Activated naive CD4-positive, alpha-beta T cell treated with anti-CD3 and anti-CD28 coated beads, Interleukin-2, amount 10 ng/mL, durations not matched to agents 7 days and 5 days (primary cell): ENCODE measurements around the gene SUFU.

ENCODE experiments used
- CTCF ChIA-PET: fragments of 350-600 bp; sonication (Branson Sonifier 250); formaldehyde crosslinking; loops from one replicate; lab custom pipeline; 2021; ENCODE audit warnings: antibody characterized with exemption; lab: Charles Lee
- DNase-seq: peaks from one replicate; pipeline ENCODE4 v3.0.0-alpha.2; 2020
- H3K27ac Mint-ChIP-seq: one replicate; pipeline ENCODE4 v1.8.0; 2021; ENCODE audit warnings: mild to moderate bottlenecking, moderate library complexity, mixed read lengths
- H3K27me3 Mint-ChIP-seq: one replicate; pipeline ENCODE4 v1.8.0; 2021; ENCODE audit warnings: mild to moderate bottlenecking, mixed read lengths
- H3K36me3 Mint-ChIP-seq: one replicate; pipeline ENCODE4 v1.8.0; 2021; ENCODE audit warnings: mixed read lengths
- H3K4me1 Mint-ChIP-seq: one replicate; pipeline ENCODE4 v1.8.0; 2021; ENCODE audit warnings: mixed read lengths
- H3K4me3 Mint-ChIP-seq: one replicate; pipeline ENCODE4 v1.8.0; 2021; ENCODE audit warnings: mild to moderate bottlenecking, moderate library complexity, mixed read lengths
- H3K9me3 Mint-ChIP-seq: one replicate; pipeline ENCODE4 v1.8.0; 2021; ENCODE audit warnings: mixed read lengths

SUFU gene

DNA sequence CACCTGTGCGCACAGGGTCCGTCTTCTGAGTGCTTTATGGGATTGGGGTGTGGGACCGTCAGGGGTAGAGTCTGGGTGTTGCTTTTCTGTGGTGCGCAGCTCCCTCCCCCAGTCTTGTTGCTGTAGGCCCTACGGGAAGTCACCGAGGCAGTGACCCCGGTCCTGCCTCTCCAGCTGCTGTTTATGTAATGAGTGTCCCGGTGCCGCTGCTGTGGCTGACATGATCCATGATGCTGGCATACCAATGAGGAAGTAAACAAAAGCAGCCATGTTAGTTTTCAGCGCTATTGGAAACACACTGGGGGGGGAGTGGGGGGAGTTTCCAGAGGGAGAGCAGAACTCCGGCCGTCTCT, 141.6 kb downstream of the SUFU start:
- Mint-ChIP-seq H3K36me3 (peaks cover 10% of the 10 kb centered on the region), H3K27me3 (peaks cover 2% of the 10 kb centered on the region), H3K27ac (peak overlapping the region; percentile 96), H3K9me3 (no peaks in the 10 kb centered on the region), H3K4me3 (peak overlapping the region; percentile 92), H3K4me1 (peaks cover 49% of the 10 kb centered on the region)
- CTCF ChIA-PET: interaction anchor here (1.1 to 4.1 kb wide), 7 partner anchors 9 to 68 kb away, joined by 4 to 17 read pairs (median 6); partner anchors contain the start of genes ARL3 and SFXN2
- peak; percentile 66 for DNase-seq

DNA sequence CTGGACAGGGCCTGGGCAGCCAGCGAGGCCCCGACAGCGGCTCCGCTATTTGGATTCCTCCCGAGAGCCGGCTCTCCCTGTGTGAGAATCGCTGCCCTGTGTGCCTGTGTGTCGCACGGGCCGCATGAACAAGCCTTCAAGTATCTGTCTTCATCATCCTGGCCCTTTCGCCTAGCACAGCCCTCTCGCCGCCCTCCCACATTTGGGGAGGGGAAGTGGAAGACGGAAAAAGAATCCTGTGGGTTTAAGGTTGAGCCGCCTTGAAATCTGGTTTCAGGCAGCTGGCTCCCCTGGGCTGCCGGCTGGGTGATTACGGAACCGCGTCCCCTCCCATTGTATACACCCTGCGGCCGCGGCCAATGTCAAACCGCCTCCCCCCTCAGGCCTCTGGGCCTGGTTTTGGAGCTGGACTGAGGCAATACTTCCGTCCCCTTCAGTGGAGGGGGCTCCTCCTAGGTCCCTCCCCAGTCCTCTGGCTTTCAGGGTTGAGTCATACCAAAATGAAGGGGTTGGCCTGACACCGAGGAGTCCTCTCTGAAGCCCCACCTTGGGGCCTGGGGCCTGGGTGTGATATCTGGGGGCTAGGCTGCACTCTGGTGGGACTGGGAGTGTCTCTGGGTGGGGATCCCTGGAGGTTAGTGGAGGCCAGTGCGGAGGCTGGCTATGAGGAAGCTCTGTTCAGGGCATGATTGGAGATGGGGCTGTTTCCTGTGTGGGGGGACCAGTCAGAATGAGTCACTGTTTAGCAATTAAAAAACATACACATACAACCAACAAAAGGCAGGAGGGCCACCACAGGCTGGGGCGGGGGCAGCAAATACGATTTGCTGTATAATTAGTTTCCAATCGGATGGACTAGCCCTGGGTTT, 142.2 kb downstream of the SUFU start:
- Mint-ChIP-seq H3K27me3 (no peaks in the 10 kb centered on the region), H3K9me3 (no peaks in the 10 kb centered on the region), H3K27ac (peak overlapping the region; percentile 96), H3K4me1 (peaks cover 55% of the 10 kb centered on the region), H3K36me3 (peaks cover 10% of the 10 kb centered on the region), H3K4me3 (peak overlapping the region; percentile 92)
- peak; percentile 81 for DNase-seq
- CTCF ChIA-PET: interaction anchor here (0.6 to 4.1 kb wide), 7 partner anchors 10 to 68 kb away, joined by 3 to 17 read pairs (median 6); partner anchors contain the start of genes ARL3 and SFXN2

DNA sequence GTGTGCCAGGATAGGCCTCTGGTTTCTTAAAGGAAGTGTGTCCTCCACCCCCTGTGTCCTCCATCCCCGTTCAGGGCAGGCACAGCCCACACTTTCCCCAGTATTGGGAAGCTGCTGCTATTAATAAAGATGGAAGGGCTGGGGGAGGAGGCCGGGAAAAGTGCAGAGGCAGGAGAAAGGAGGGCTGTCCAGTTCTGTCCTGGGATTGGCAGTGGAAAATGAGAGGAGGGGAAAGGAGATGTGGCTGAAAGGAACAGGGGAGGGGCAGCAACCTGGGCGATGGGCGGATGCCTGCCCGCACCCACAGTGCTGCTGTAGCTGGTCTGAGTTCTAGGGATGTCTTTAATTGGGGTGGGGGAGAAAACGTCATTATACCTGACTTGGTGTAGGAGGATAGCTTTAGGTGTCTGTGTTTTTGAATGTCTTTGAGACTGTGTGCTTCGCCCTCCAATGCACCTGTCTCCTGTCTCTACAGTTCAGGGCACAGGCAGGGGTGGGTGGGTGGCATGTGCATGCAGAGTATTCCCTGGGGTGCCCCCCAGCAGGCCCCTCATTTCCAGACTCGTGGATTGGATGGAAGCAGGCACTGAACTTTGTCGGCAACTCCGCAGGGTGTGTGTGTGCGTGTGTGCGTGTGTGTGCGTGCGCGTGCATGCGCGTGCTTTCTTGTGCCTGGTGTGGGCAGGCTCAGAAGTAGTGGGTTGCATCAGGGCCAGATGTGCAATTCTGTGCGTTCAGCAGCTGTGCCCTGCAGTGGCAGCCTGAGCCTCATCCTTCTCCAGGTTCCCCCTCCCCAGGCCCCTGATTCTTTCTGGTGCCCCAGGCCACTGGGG, 143.1 kb downstream of the SUFU start:
- Mint-ChIP-seq H3K36me3 (peaks cover 10% of the 10 kb centered on the region), H3K4me3 (peak overlapping the region; percentile 92), H3K27ac (peak overlapping the region; percentile 96), H3K4me1 (peaks cover 58% of the 10 kb centered on the region), H3K27me3 (no peaks in the 10 kb centered on the region), H3K9me3 (no peaks in the 10 kb centered on the region)
- peak; percentile 66 for DNase-seq
- CTCF ChIA-PET: interaction anchor here (0.6 to 4.1 kb wide), 6 partner anchors 11 to 576 kb away, joined by 3 to 17 read pairs (median 6); partner anchors contain the start of genes ARL3 and SFXN2

DNA sequence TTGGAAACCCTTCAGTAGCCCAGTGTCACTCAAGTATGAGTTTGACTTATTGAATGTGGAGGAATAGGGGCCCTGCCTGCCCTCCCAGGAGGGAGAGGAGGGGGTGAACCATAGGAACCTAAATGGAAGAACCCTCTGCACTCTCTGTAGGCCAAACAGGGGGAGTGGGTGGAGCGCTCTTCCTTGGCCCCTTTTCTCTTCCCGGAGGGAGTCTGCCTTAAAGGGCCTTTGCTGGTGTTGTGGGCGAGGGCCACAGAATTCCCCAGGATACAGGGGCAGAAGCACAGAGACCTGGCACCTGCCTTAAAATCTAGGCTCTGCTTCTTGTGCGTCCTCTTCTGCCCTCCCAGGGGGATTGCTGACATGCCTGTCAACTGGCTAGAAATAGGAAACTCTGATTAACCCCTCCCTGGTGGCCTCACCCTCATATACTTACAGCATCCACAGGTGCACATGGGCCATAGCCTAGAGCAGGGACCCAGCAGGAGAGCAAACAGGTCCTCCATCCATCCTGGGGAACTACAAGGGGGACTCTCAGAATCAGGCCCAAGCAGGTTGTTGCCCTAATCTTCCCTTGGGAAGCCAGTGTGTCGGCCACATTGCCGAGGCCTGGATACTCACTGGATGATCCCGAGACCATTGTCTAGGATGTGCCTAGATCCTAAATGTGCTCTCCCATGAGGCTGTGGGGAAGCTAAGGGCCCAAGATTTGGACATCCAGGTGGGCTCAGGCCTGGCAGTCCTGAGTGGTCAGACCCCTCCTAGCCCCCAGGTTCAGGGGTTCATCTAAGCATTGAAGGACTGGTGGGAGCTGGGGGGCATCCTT, 143.9 kb downstream of the SUFU start:
- Mint-ChIP-seq H3K4me1 (peaks cover 65% of the 10 kb centered on the region), H3K27me3 (no peaks in the 10 kb centered on the region), H3K9me3 (no peaks in the 10 kb centered on the region), H3K36me3 (peaks cover 16% of the 10 kb centered on the region), H3K4me3 (peak overlapping the region; percentile 92), H3K27ac (peak overlapping the region; percentile 96)
- DNase-seq: no peak
- CTCF ChIA-PET: interaction anchor here (0.6 to 4.1 kb wide), 4 partner anchors 14 to 577 kb away, joined by 3 to 17 read pairs (median 6); partner anchors contain the start of genes ARL3 and SFXN2

DNA sequence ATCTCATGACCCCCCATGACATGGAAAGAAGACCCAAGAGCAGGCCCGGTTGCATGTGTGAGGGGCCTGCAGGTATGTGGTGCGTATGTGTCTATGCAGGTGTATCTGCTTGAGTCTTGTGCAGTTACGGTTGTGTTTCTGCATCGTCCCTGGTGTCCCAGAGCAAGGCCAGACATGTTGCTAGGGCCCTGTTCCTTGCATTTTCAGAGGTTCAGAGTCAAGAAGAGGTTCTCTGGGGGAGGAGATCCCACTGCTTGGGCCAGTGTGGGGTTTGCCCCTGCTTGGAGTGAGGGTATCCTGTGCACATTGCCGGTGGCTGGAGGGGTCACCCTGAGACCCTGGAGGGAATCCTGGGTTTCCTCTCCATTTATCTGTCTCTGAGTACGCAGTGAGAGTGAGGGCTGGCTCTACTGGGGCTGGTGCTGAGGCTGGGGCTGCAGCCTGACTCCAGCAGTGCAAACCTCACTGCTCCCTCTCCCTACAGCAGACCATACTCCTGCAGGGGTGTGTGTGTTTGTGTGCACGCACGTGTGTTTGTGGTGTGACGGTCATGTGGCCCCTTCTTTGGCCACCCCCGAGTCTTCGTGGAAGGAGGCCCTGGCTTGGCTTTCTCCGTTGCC, 144.6 kb downstream of the SUFU start:
- CTCF ChIA-PET: interaction anchor here (1.0 kb wide), 1 partner anchor 26 kb away, joined by 4 read pairs; no protein-coding TSS in a partner anchor
- peak overlapping the region; percentile 96 for H3K27ac Mint-ChIP-seq
- no peaks in the 10 kb centered on the region for H3K27me3 Mint-ChIP-seq
- H3K9me3 Mint-ChIP-seq: no peaks in the 10 kb centered on the region
- H3K4me3 Mint-ChIP-seq: peak overlapping the region; percentile 92
- peaks cover 72% of the 10 kb centered on the region for H3K4me1 Mint-ChIP-seq
- DNase-seq: no peak
- peaks cover 22% of the 10 kb centered on the region for H3K36me3 Mint-ChIP-seq

DNA sequence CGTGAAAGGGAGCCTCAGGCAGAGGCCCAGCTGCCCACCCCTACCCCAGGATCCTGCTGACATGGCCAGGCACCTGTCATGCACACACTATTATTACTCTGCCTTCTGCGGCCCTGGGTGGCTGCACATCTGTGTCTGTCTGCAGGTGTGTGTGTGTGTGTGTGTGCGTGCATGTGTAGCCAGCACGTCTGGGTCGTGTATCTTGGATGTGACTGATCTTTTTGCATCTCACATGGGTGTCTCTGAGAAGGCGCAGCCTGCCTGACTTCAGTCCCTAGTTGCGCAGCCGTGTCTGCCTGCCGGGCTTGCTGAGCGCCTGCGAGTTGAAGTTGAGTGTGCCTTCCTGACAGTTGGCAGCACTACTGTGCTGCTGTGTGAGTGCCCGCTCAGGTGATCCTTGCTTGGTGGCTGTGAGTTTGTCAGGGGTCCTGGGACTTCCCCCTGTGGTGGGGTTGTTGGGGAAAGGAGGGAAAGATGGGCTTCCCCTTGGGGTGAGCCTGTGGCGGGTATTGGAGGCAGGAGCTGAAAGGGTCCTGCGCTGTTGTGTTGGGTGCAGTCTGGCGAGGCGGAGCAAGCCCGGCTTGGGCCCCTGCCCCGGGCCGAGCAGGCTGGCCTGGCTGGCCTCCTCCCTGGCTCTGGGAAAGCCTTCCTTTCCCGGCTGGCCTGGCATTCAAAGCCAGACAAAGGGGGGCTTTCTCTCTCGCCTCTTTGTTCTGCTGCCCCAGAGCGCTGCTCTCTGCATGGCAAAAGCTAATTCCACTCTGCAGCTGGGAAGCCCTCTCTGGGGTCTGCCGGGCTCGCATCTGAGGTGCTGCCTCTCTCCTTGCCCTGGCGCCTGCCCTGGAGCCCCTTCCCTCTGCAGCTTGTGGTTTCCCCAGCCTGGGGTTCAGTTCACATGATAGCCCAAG, 145.4 kb downstream of the SUFU start:
- peak overlapping the region; percentile 96 for H3K27ac Mint-ChIP-seq
- H3K4me1 Mint-ChIP-seq: peaks cover 78% of the 10 kb centered on the region
- no peaks in the 10 kb centered on the region for H3K9me3 Mint-ChIP-seq
- peak overlapping the region; percentile 55 for H3K4me3 Mint-ChIP-seq
- DNase-seq: peak; percentile 59
- H3K27me3 Mint-ChIP-seq: no peaks in the 10 kb centered on the region
- CTCF ChIA-PET: interaction anchor here (0.9 to 1.7 kb wide), 3 partner anchors 9 to 25 kb away, joined by 3 to 4 read pairs (median 4); no protein-coding TSS in a partner anchor
- peaks cover 28% of the 10 kb centered on the region for H3K36me3 Mint-ChIP-seq

DNA sequence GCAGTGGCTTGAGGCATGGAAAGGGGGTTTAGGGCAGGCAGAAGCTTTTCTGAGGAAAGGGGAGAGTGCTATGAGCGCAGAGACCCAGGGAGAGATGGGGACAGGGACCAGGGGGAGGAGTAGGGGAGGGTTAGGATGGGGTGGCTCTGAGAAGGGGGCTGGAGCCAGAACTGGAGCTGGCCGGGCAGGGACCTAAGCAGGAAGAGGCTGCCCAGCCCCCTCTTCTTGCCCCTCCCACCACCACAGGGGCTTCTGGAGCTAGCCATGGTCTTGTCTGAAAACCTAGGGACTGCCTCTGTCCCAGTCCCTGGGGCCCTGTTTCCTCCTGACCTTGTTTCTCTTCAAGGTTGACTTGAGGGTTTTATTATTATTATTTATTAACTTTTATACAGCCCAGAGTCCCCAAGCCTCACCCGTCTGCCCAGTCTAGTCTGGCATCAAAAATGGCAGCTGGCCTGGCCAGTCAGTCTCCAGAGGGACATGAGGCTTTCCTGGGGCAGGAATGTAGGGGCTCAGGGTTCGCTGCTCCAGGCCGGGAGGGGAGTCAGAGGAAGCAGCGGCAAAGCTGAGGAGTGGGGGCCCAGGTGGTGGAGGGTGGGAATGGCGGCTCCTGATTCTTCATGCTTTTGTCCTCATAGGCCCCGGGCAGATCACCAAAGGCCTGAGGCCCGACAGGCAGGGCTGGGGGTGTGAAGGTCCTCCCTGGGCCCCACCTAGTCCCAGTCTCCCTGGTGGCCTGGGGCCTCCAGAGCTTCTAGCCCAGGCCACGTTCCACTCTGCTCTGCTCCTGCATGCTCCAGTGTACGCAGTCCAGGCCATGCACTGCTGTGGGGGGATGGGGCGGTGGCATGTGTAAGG, 146.3 kb downstream of the SUFU start:
- no peaks in the 10 kb centered on the region for H3K27me3 Mint-ChIP-seq
- no peak for DNase-seq
- H3K4me1 Mint-ChIP-seq: peaks cover 78% of the 10 kb centered on the region
- CTCF ChIA-PET: interaction anchor here (0.9 to 1.7 kb wide), 3 partner anchors 9 to 24 kb away, joined by 3 to 4 read pairs (median 4); no protein-coding TSS in a partner anchor
- H3K9me3 Mint-ChIP-seq: no peaks in the 10 kb centered on the region
- H3K4me3 Mint-ChIP-seq: no peak overlapping the region
- H3K36me3 Mint-ChIP-seq: peaks cover 35% of the 10 kb centered on the region
- no peak overlapping the region for H3K27ac Mint-ChIP-seq

DNA sequence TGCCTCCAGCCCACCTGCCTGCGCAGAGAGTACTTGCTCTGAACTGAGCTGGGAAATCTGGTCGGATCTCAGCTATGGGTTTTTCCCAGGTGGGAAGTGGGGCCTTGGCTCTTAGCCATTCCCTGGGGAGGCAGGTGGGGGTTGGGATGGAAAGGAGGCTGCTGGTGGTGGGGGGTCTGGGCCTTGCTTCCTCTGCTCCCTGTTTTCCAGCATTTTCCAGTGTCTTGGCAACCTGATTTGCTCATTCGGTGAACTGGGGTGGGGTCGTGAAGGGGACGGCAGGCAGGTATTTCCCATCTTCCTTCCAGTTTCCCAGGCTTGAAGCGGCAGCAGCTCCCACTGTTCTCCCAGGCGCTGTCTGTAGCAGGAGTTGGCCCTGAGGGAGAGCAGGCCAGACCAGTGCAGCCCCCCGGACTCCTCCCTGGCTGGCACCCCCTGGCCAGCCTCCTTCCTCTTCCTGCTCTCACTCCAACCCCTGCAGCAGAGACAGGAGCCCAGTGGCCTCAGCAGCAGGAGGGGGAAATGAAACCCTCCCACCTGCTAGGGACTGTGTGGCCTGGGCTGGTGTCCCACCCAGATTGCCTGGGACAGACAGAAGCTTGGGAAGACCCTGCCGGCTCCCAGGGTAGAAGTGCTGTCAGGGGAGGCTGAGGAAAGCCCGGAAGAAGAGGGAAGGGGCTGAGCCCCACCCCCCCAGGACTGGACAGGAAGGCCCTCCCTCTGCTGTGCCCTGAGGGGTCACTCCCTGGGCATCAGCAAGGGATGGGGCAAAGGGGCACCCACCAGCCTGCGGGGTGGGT, 147.1 kb downstream of the SUFU start:
- H3K9me3 Mint-ChIP-seq: no peaks in the 10 kb centered on the region

DNA sequence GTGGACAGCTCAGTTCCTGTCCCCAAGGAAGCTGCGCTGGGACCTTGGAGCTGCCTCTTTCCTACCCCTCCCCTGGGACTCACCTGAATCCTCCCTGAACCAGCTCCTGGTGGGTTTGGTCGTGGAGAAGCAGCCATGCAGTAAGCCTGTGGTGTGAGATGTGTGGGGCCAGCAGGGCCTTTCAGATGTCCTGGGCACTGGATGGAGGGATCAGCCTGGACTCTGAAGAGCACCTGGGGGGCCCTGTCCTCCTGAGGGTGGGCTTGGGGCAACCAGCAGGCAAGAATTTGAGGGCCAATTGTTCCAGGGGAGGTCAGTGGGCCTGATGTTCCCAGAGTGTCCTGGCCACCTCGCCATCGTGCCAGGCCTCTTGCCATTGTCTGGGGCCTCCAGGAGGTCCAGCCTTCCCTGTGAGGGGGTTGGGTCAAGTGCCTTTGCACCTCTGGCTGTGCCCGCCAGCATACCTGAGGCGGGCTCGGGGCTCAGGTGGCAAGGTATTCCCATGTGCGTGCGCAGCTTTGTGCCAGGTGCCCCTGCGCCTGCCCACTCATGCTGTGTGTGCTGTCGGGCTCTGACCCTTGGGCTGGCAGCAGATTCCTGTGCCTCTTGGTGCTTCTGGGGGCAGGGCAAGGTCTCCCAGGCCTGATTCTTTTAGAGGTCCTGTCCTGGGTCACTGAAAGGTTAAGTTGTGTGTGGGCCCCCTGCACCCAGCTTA, 147.8 kb downstream of the SUFU start:
- H3K4me1 Mint-ChIP-seq: peaks cover 70% of the 10 kb centered on the region
- H3K27ac Mint-ChIP-seq: peak overlapping the region; percentile 85
- CTCF ChIA-PET: interaction anchor here (0.9 to 2.8 kb wide), 4 partner anchors 15 to 46 kb away, joined by 3 to 14 read pairs (median 6); no protein-coding TSS in a partner anchor
- H3K9me3 Mint-ChIP-seq: no peaks in the 10 kb centered on the region
- no peak for DNase-seq
- H3K27me3 Mint-ChIP-seq: no peaks in the 10 kb centered on the region
- peaks cover 32% of the 10 kb centered on the region for H3K36me3 Mint-ChIP-seq
- H3K4me3 Mint-ChIP-seq: no peak overlapping the region

More for the DNA sequence above, 147.1 kb downstream of the SUFU start:
- H3K27me3 Mint-ChIP-seq: no peaks in the 10 kb centered on the region
- DNase-seq: no peak
- CTCF ChIA-PET: interaction anchor here (0.6 to 2.8 kb wide), 5 partner anchors 15 to 477 kb away, joined by 3 to 14 read pairs (median 5); no protein-coding TSS in a partner anchor
- H3K4me3 Mint-ChIP-seq: no peak overlapping the region
- H3K4me1 Mint-ChIP-seq: peaks cover 78% of the 10 kb centered on the region
- peaks cover 34% of the 10 kb centered on the region for H3K36me3 Mint-ChIP-seq
- H3K27ac Mint-ChIP-seq: peak overlapping the region; percentile 85

DNA sequence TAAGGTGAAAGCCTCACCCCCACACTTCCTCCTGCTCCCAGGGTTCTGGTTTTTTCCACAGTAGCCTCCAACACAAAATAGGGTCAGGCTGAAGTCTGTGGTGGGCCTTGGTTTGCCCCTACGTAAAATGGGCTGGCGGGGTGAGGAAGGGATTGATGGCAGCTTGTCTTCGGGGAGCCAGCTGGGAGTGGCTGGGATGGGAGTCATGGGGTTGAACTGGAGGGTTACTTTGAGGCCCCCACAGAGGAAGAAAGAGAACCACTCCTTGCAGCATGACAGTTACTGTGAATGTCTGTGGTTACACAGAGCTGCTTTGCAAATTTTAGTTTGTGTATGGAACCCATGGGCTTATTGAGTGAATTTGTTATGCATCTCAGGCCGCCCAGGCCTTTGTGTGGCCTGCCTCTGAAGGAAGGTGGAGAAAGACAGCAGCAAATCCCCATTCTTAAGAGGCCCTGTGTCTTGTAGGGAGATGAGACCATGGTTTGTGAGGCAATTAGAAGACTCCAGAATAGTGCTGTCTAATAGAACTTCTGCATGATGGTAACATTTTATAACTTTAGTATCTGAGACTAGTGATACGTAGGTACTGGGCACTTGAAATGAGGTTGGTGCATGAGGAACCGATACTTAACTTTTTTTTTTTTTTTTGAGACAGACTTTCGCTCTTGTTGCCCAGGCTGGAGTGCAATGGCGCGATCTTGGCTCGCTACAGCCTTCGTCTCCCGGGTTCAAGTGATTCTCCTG, 148.6 kb downstream of the SUFU start:
- CTCF ChIA-PET: interaction anchor here (1.2 to 2.8 kb wide), 3 partner anchors 18 to 47 kb away, joined by 3 to 14 read pairs (median 9); no protein-coding TSS in a partner anchor

More for the DNA sequence above, 148.6 kb downstream of the SUFU start:
- DNase-seq: no peak
- H3K27me3 Mint-ChIP-seq: no peaks in the 10 kb centered on the region
- no peaks in the 10 kb centered on the region for H3K9me3 Mint-ChIP-seq
- H3K4me3 Mint-ChIP-seq: peak overlapping the region; percentile 30
- peaks cover 37% of the 10 kb centered on the region for H3K36me3 Mint-ChIP-seq
- peaks cover 65% of the 10 kb centered on the region for H3K4me1 Mint-ChIP-seq
- H3K27ac Mint-ChIP-seq: peak overlapping the region; percentile 85
